SK-N-MC (cell line): Measurements from ENCODE around the gene LTBP4.

ENCODE experiments used
- EZH2 ChIP-seq: fragments of 200-600 bp; sonication (generic); IDR thresholded peaks from one replicate; pipeline ENCODE4 v1.6.1; 2017; ENCODE audit warnings: antibody characterized with exemption
- FOXP2 ChIP-seq: optimal IDR thresholded peaks from 2 replicates; pipeline ENCODE3; 2011; ENCODE audit warnings: mild to moderate bottlenecking, moderate library complexity; ENCODE audit not compliant: insufficient read depth; ENCODE audit errors: extremely low read length, control extremely low read depth
- POLR2AphosphoS5 ChIP-seq: IDR thresholded peaks from 2 replicates; pipeline ENCODE4 v1.6.1; 2012; ENCODE audit warnings: mild to moderate bottlenecking, low read depth, low read length, borderline replicate concordance

- TF ChIP-seq POLR2AphosphoS5 (no peak), EZH2 (no peak), FOXP2 (no peak)
Observed at GRCh38 chr19:40646743-40647254, 45.6 kb downstream of the LTBP4 start.
